ENCODE measurements around the gene DSTN.

DSTN gene

GRCh38 chr20:17614176-17614811, 44.4 kb downstream of the DSTN start:
- no peak for DNase-seq (ENCODE audit: extremely low spot score)
- ChIA-PET CTCF (no interaction called here), POLR2A (interaction anchor here (3.1 kb wide), 1 partner anchor 44 kb away, joined by 11 read pairs; the partner anchor contains the start of gene DSTN)
- TF ChIP-seq SP1 (IDR thresholded peaks at IDR 0.05) (no peak), HDGF (IDR thresholded peaks at IDR 0.05; ENCODE audit: borderline replicate concordance) (no peak), NFRKB (IDR thresholded peaks at IDR 0.05) (no peak)

DNA sequence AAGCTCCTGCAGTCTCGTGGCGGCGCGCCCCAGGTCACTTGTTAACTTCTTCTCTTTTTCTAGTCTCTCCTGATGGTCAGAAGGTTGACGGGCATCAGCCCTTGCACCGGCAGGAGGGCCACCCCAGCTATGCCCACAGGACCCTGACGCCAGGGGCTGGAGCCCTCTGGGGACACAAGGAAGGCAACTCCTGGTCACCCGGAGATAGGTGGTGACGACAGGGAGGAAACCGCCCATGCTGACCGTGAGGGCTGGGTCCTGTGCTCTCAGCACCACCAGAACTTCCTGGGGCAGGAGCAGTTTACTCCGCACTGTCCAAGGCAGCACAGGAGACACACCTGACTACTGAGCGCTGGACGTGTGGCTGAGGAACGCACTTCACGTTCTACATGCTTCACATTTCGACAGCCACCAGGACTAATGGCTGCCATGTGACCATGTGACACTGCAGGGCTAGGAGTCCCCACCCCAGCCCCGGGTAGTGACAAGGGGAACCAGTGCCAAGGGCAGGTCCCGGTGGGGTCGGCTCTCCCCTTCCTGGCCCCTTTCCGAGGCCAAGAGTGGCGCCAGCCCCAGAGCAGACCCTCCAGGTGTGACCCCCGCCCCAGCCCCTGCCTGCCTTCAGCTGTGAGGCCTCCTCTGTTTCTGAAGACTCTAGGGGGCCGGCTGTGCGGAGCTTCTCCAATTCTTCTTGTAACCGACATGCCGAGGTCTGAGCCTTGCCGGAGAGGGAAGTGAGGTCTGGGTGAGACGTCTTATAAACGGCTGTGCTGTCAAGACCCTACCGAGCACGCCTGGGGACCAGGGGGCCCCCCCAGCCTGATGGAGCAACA, 45.2 kb downstream of the DSTN start:
- POLR2A ChIA-PET, result interaction anchor here (3.1 kb wide), 1 partner anchor 45 kb away, joined by 11 read pairs; the partner anchor contains the start of gene DSTN
- TF ChIP-seq HDGF (IDR thresholded peaks at IDR 0.05; ENCODE audit: borderline replicate concordance) (no peak), LEF1 (IDR thresholded peaks at IDR 0.05; ENCODE audit: borderline replicate concordance) (no peak), TARDBP (IDR thresholded peaks at IDR 0.05) (no peak), ZNF384 (IDR thresholded peaks at IDR 0.05) (no peak), SUZ12 (IDR thresholded peaks at IDR 0.05) (no peak), ARNT (IDR thresholded peaks at IDR 0.05) (no peak)

GRCh38 chr20:17615645-17616479, 46.0 kb downstream of the DSTN start:
- ChIA-PET POLR2A (interaction anchor here (3.1 kb wide), 1 partner anchor 46 kb away, joined by 11 read pairs; the partner anchor contains the start of gene DSTN), CTCF (no interaction called here)
- DNase-seq (ENCODE audit: extremely low spot score), result no peak

More for the DNA sequence above, 45.2 kb downstream of the DSTN start:
- CTCF ChIA-PET, result no interaction called here
- DNase-seq (ENCODE audit: extremely low spot score), result no peak

DNA sequence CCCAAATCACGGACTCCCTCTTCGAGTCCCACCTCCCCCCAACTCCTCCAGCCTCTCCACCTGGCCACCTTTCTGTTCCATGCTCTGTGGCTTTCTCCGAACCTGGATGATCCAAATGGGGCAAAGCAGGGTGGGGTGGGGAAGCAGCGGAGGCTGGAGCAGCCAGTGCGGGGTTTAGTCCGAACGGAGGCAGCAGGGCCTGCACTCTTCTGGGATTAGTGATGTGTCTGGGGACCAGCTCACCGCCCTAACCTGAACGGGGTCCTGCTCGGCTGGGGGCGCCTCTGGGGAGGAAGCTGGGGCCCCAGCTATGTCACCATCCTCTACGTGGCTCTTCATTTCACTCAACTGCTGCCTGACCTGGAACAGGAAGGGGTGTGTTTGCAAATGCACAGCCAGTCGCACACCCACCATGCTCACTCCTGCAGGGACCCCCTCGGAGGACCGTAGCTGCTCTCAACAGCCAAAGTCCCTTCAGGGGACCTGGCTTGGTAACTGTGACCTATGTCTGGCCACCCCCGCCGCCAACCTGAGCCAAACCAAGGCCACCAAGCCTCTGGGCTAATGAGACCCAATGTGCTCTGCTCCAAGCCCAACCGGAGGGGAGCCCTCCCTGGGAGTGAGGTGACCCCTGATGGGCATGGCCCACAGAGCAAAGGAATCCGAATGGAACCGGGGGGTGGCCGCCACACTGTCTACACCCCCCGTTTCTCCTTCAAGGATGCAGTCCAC, 46.8 kb downstream of the DSTN start:
- TF ChIP-seq CTBP1 (IDR thresholded peaks at IDR 0.05; ENCODE audit: borderline replicate concordance), result no peak
- TF ChIP-seq SP1 (IDR thresholded peaks at IDR 0.05), result no peak
- TF ChIP-seq ELF4 (IDR thresholded peaks at IDR 0.05), result no peak
- TF ChIP-seq ARNT (IDR thresholded peaks at IDR 0.05), result no peak
- TF ChIP-seq PKNOX1 (IDR thresholded peaks at IDR 0.05), result no peak
- no peak for TF ChIP-seq LEF1 (IDR thresholded peaks at IDR 0.05; ENCODE audit: borderline replicate concordance)
- no peak for TF ChIP-seq TARDBP (IDR thresholded peaks at IDR 0.05)
- no peak for TF ChIP-seq SUZ12 (IDR thresholded peaks at IDR 0.05)
- no peak for TF ChIP-seq NFRKB (IDR thresholded peaks at IDR 0.05)
- TF ChIP-seq HDGF (IDR thresholded peaks at IDR 0.05; ENCODE audit: borderline replicate concordance), result no peak
- no peak for TF ChIP-seq ZNF384 (IDR thresholded peaks at IDR 0.05)
- DNase-seq (ENCODE audit: extremely low spot score), result no peak
- POLR2A ChIA-PET, result no interaction called here
- CTCF ChIA-PET, result interaction anchor here (1.0 kb wide), 1 partner anchor 80 kb away, joined by 3 read pairs; no protein-coding TSS in a partner anchor

More at GRCh38 chr20:17615645-17616479, 46.0 kb downstream of the DSTN start:
- no peak for TF ChIP-seq FOXM1 (IDR thresholded peaks at IDR 0.05; ENCODE audit: borderline replicate concordance)
- TF ChIP-seq FOXA1 (IDR thresholded peaks at IDR 0.05), result no peak
- TF ChIP-seq ELF4 (IDR thresholded peaks at IDR 0.05), result no peak
- no peak for TF ChIP-seq SP1 (IDR thresholded peaks at IDR 0.05)
- TF ChIP-seq L3MBTL2 (conservative IDR thresholded peaks at IDR 0.05), result no peak
- TF ChIP-seq FOXK2 (IDR thresholded peaks at IDR 0.05), result no peak
- TF ChIP-seq BHLHE40 (IDR thresholded peaks at IDR 0.05; ENCODE audit: borderline replicate concordance), result no peak
- no peak for TF ChIP-seq HDGF (IDR thresholded peaks at IDR 0.05; ENCODE audit: borderline replicate concordance)
- no peak for TF ChIP-seq NFRKB (IDR thresholded peaks at IDR 0.05)
- TF ChIP-seq PKNOX1 (IDR thresholded peaks at IDR 0.05), result no peak

DNA sequence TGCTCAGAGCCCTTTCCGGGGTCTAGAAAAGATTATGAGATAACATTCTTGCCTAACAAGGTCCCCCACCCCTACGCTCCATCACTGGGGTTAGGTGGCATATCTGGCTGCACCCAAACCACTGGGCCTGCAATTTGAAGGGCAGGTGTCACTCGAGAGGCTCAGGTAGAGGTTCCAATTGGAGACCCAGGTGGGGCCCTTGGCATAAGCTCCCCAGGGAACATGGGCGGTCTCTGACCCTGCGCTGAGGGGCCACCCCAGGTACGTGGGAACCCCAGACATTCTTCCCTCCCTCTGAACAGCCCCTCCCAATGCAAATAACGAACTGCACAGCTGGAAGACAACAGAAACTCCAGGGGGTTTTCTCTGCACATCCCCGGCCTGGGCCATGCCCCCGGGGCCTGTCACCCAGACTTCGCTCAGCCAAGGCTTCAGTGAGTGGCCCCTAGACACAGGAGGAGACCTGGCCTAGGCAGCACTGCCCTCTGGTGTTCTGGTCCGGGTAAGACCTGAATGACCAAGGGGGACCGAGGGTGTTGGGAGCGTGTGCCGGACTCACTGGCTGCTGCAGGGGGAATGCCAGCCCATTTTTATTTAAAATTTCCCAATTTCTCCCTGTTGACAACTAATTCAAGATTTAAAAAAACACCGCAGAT, 47.5 kb downstream of the DSTN start:
- ChIA-PET CTCF (interaction anchor here (0.5 to 1.4 kb wide), 3 partner anchors 43 to 81 kb away, joined by 3 to 7 read pairs (median 3); no protein-coding TSS in a partner anchor), POLR2A (no interaction called here)
- no peak for TF ChIP-seq FOXA1 (IDR thresholded peaks at IDR 0.05)
- TF ChIP-seq ARNT (IDR thresholded peaks at IDR 0.05), result no peak
- no peak for TF ChIP-seq BHLHE40 (IDR thresholded peaks at IDR 0.05; ENCODE audit: borderline replicate concordance)
- TF ChIP-seq CTBP1 (IDR thresholded peaks at IDR 0.05; ENCODE audit: borderline replicate concordance), result no peak
- TF ChIP-seq ELF4 (IDR thresholded peaks at IDR 0.05), result no peak
- TF ChIP-seq FOXK2 (IDR thresholded peaks at IDR 0.05), result no peak
- TF ChIP-seq NFRKB (IDR thresholded peaks at IDR 0.05), result no peak
- TF ChIP-seq TARDBP (IDR thresholded peaks at IDR 0.05), result no peak
- no peak for TF ChIP-seq SUZ12 (IDR thresholded peaks at IDR 0.05)
- TF ChIP-seq L3MBTL2 (conservative IDR thresholded peaks at IDR 0.05), result no peak
- no peak for TF ChIP-seq HDGF (IDR thresholded peaks at IDR 0.05; ENCODE audit: borderline replicate concordance)
- no peak for TF ChIP-seq PKNOX1 (IDR thresholded peaks at IDR 0.05)
- no peak for TF ChIP-seq FOXM1 (IDR thresholded peaks at IDR 0.05; ENCODE audit: borderline replicate concordance)
- TF ChIP-seq SP1 (IDR thresholded peaks at IDR 0.05), result no peak
- TF ChIP-seq LEF1 (IDR thresholded peaks at IDR 0.05; ENCODE audit: borderline replicate concordance), result no peak
- TF ChIP-seq ZNF384 (IDR thresholded peaks at IDR 0.05), result no peak
- peak; percentile 68 for DNase-seq (ENCODE audit: extremely low spot score)
